Measurements from ENCODE around the gene LSR. TPM values are rescaled to one million over a fixed set of nuclear protein-coding genes. Genes with fewer than 3 reads are reported as not detected.

Gene LSR
- total RNA-seq, 1 donor from 2014 or later, result 54.7 TPM

DNA sequence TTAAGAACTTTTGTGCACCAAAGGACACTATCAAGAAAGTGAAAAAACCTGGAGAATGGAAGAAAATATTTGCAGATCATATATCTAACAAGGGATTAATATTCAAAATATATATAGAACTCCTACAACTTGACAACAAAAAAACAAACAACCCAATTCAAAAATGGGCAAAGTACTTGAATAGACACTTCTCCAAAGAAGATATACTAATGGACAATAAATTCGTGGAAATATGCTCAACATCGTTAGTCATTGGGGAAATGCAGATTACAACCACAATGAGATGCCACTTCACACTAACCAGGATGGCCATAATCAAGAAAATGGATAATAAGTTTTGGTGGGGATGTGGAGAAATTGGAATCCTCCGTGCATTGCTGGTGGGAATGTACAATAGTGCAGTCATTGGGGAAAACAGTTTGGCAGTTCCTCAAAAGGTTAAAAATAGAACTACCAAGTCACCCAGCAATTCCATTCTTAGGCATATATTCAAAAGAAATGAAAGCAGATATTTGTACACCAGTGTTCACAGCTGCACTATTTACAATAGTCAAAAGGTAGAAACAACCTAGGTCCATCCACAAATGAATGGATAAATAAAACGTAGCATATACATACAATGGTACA lies 2.2 kb upstream of the LSR start:
- no peak for DNase-seq (ENCODE audit: low spot score in 2 of 2, unreplicated experiment in 2 of 2)
- TF ChIP-seq, protein P1, sequence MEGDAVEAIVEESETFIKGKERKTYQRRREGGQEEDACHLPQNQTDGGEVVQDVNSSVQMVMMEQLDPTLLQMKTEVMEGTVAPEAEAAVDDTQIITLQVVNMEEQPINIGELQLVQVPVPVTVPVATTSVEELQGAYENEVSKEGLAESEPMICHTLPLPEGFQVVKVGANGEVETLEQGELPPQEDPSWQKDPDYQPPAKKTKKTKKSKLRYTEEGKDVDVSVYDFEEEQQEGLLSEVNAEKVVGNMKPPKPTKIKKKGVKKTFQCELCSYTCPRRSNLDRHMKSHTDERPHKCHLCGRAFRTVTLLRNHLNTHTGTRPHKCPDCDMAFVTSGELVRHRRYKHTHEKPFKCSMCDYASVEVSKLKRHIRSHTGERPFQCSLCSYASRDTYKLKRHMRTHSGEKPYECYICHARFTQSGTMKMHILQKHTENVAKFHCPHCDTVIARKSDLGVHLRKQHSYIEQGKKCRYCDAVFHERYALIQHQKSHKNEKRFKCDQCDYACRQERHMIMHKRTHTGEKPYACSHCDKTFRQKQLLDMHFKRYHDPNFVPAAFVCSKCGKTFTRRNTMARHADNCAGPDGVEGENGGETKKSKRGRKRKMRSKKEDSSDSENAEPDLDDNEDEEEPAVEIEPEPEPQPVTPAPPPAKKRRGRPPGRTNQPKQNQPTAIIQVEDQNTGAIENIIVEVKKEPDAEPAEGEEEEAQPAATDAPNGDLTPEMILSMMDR (IDR thresholded peaks at IDR 0.05; ENCODE audit: unreplicated experiment), result no peak
- Mint-ChIP-seq H3K27me3 (ENCODE audit: low read depth) (peaks cover 67% of the 10 kb centered on the region), H3K36me3 (peaks cover 3% of the 10 kb centered on the region), H3K9me3 (peaks cover 33% of the 10 kb centered on the region), H3K4me1 (peaks cover 25% of the 10 kb centered on the region), H3K27ac (no peak overlapping the region), H3K4me3 (no peak overlapping the region)

DNA sequence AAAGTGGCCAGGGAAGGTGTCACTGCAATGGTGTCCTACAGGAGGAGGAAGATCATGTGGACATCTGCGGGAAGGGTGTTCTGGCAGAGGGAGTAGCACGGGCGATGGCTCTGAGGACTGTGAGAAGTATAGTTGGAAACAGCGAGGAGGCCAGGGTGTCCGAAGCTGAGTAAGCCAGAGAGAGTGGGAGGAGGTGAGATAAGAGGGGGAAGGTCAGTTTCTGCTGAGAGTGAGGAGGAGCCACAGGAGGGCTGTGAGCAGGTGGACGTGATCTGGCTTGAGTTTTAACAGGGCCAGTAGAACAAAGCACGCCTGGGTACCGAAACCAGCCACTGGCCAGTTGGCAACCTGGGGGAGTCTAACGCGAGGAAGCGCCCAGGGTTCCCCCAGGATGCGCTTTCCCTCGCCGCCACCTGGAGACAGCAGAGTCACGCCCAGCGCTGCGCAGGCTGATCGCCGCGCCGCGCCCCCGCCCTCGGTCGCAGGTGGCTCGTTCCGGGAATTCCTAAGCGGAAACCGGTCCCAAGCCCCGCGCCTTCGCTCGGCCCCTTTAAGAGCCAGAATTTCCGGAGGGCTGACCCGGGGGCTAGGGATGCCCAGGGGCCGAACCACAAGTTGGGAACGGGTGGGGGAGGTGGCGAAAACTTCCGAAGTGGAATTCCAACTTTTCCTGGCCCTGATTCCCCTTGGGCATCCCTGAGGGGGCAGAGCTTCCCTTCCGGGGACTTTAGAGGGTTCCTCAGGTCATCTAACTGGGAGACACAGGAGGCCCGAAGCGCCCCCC lies 1.1 kb upstream of the LSR start:
- H3K27me3 Mint-ChIP-seq (ENCODE audit: low read depth), result peaks cover 67% of the 10 kb centered on the region
- peaks cover 5% of the 10 kb centered on the region for H3K36me3 Mint-ChIP-seq
- DNase-seq (ENCODE audit: low spot score in 2 of 2, unreplicated experiment in 2 of 2), result peak; percentile 69 to 88
- peak overlapping the region; percentile 100 for H3K27ac Mint-ChIP-seq
- H3K9me3 Mint-ChIP-seq, result peaks cover 27% of the 10 kb centered on the region
- peaks cover 25% of the 10 kb centered on the region for H3K4me1 Mint-ChIP-seq
- H3K4me3 Mint-ChIP-seq, result peak overlapping the region; percentile 95
- TF ChIP-seq, protein P1 (IDR thresholded peaks at IDR 0.05; ENCODE audit: unreplicated experiment), result peak; percentile 43

DNA sequence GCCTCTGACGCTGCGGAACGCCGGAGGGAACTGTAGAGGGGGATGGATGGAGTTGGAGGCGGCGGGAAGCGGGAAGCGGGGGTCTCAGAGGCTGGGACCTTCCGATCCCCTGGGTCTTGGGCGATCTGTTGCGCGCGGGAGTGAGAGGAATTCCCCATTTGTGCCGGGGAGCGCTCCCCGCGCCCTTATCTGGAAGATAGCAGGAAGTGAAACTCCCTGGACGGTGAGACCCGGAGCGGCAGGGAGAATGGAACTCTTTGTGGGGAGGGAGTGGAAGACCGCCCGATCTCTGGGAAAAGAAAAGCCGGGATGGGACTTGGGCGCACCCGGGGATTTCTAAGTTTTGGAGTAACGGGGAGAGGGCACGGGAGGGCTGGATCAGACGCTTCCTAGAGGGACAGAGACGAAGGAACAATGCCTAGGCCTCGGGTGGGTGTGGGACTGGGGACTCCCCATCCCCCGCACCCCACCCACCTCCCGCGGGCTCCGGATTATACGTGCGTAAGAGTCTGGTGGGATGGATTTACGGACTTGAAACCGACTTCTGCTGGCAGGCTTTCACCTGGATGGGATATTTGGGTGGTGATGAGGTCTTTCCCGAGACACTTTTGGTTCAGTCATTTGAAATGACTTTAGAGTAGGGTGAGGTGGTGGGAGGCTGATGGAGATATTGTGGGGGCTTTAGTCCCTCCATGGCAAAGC lies 495 bp downstream of the LSR start:
- Mint-ChIP-seq H3K36me3 (peaks cover 5% of the 10 kb centered on the region), H3K27ac (peak overlapping the region; percentile 100), H3K27me3 (ENCODE audit: low read depth) (peaks cover 58% of the 10 kb centered on the region), H3K4me1 (peaks cover 25% of the 10 kb centered on the region), H3K4me3 (peak overlapping the region; percentile 95), H3K9me3 (peaks cover 17% of the 10 kb centered on the region)
- TF ChIP-seq, protein P1 (IDR thresholded peaks at IDR 0.05; ENCODE audit: unreplicated experiment), result no peak
- DNase-seq (ENCODE audit: low spot score in 2 of 2, unreplicated experiment in 2 of 2), result no peak

DNA sequence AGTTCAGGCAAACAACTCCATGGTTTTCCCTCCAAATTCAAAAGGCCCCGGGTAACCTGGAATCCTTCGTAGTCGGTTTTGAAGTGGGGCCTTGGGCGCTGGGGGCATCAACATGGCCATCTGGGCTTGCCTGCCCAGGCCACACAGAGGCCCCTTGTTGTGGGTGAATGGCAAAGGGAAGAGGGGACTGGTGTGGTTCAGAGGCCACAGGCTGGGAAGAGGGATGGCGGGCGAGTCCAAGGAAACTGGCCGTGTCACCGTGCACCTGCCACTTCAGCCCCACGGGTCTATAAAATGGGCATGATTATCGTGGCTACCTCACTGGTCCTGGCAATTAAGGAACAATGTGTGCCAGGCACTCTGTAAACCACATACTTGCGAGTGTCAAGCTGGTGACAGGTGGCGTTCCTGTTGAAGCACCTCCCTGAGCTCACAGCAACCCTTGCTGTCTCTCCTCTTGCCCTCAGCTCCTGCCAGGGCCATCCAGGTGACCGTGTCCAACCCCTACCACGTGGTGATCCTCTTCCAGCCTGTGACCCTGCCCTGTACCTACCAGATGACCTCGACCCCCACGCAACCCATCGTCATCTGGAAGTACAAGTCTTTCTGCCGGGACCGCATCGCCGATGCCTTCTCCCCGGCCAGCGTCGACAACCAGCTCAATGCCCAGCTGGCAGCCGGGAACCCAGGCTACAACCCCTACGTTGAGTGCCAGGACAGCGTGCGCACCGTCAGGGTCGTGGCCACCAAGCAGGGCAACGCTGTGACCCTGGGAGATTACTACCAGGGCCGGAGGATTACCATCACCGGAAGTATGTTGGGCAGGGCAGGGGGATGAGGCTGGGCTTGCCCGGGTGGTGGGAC lies 1.3 kb downstream of the LSR start:
- peaks cover 11% of the 10 kb centered on the region for H3K9me3 Mint-ChIP-seq

More for the DNA sequence above, 1.3 kb downstream of the LSR start:
- peaks cover 25% of the 10 kb centered on the region for H3K4me1 Mint-ChIP-seq
- TF ChIP-seq, protein P1 (IDR thresholded peaks at IDR 0.05; ENCODE audit: unreplicated experiment), result no peak
- peak overlapping the region; percentile 100 for H3K27ac Mint-ChIP-seq
- H3K4me3 Mint-ChIP-seq, result peak overlapping the region; percentile 95
- peaks cover 55% of the 10 kb centered on the region for H3K27me3 Mint-ChIP-seq (ENCODE audit: low read depth)
- DNase-seq (ENCODE audit: low spot score in 2 of 2, unreplicated experiment in 2 of 2), result peak in 1 of 2 experiments; percentile 31
- H3K36me3 Mint-ChIP-seq, result peaks cover 12% of the 10 kb centered on the region
